Spinal cord (tissue), 10 donors: Measurements from ENCODE around the gene CCNL1. TPM values are rescaled to one million over a fixed set of nuclear protein-coding genes. Genes with fewer than 3 reads are reported as not detected.
"Not testable (repeated sequence)": the region's sequence is repeated elsewhere in the genome, so short reads cannot be mapped to it uniquely, and the experiment has no call there.

Source experiments
- DNase-seq, 6 donors: peaks; one replicate each; pipeline versions ENCODE4 v3.0.0 to v3.0.0-alpha.2; 2013 to 2015; ENCODE audit warnings: low spot score in 6 of 6, low read depth in 4 of 6
- H3K27ac ChIP-seq: one replicate; pipeline ENCODE4 v1.5.1; 2013; ENCODE audit warnings: low read depth, low read length, control low read depth
- H3K27me3 ChIP-seq: one replicate; pipeline ENCODE4 v1.6.1; 2013; ENCODE audit warnings: low read length; ENCODE audit not compliant: control insufficient read depth, insufficient read depth
- H3K36me3 ChIP-seq: one replicate; pipeline ENCODE4 v1.6.1; 2013; ENCODE audit warnings: low read length; ENCODE audit not compliant: control insufficient read depth, insufficient read depth
- H3K4me1 ChIP-seq: one replicate; pipeline ENCODE4 v1.6.1; 2013; ENCODE audit warnings: low read length; ENCODE audit not compliant: control insufficient read depth, insufficient read depth
- H3K4me3 ChIP-seq: one replicate; pipeline ENCODE4 v1.5.1; 2013; ENCODE audit warnings: low read depth, low read length, control low read depth
- H3K9me3 ChIP-seq: one replicate; pipeline ENCODE4 v1.6.1; 2013; ENCODE audit warnings: low read length; ENCODE audit not compliant: control insufficient read depth, insufficient read depth
- WGBS: methylation state at CpG from one replicate; pipeline ENCODE4 v1.1.5; 2013; ENCODE audit warnings: missing lambda C conversion rate; ENCODE audit not compliant: insufficient coverage; 5-methylcytosine and 5-hydroxymethylcytosine counted together
- long read RNA-seq, 4 donors: transcript quantifications; one replicate each; lab custom pipeline, GENCODE V29; 2026
- polyA plus RNA-seq, 2 donors: library from polyadenylated mRNA; unstranded; fragments of 120-200 nt; gene quantifications; one replicate each; pipeline ENCODE4 v1.2.1, GENCODE V29; 2013; ENCODE audit not compliant: insufficient read length in 2 of 2
- total RNA-seq, 2 donors: library from RNA; depleted of rRNA in 1 of 2; stranded (reverse); fragments of 120-200 nt in 1 of 2; fragments of >200 nt in 1 of 2; gene quantifications; one replicate each; pipeline versions ENCODE4 v1.2.3 to v1.2.4, GENCODE V29; 2013 to 2014
- donor health status: healthy.

Gene CCNL1
- 100 to 1,000 TPM; 148 to 154 TPM for total RNA-seq
- 10 to 100 TPM; 70.0 to 86.7 TPM for polyA plus RNA-seq
- long read RNA-seq, donor 1, full-length matches to known transcripts = 13 of 13 reads
- long read RNA-seq, donor 1, partial matches to known transcripts = 0 of 13 reads
- long read RNA-seq, donor 1, other reads (novel, unspliced or antisense) = 0 of 13 reads
- long read RNA-seq, donor 2, partial matches to known transcripts = 0 of 5 reads
- long read RNA-seq, donor 2, other reads (novel, unspliced or antisense) = 0 of 5 reads
- long read RNA-seq, donor 3, partial matches to known transcripts = 0 of 2 reads
- long read RNA-seq, donor 3, other reads (novel, unspliced or antisense) = 0 of 2 reads
- long read RNA-seq, donor 4, full-length matches to known transcripts = 38 of 51 reads
- long read RNA-seq, donor 4, partial matches to known transcripts = 13 of 51 reads
- long read RNA-seq, donor 4, other reads (novel, unspliced or antisense) = 0 of 51 reads

DNA sequence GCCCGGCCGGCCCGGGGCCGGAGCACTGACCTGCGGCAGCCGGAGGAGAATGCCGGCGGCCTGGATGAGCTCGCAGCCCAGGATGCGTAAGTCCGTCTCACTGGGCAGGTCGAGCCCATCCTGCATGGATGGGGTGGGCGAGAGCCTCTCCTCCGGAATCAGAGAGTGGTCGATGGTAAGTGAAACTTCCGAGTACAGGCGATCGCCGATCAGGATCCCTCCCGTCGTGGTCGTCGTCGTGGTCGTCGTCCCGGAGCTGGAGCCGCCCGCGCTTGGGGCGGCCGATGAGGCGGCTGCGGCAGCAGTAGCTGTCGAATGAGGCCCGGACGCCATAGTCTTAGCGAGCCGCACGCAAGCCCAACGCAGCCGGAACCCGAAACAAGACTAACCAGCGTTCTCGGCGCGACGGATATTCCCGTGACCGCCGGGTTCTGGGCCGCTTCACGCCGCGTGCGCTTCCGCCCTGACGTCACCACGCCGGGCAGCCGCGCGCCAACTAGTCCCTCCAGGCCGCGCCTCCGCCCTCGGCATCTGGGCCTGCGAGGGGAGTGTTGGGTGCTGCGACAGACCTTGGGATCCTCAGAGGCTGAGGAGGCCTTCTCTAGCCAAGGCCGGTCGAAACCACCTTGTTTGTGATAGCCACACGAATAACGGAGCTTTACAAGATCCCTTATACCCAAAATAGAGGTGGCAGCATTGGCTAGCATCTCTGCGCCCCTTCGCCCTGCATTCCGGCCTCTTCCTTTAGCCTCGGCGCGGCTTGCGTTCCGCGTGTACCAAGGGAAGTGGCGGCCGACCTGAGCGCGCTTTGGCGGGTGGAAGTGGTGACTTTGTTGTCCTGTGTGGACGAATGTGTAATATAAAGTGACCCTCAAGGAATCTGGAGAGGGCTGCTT, at the start of gene CCNL1:
TSS of gene CCNL1 (minus strand) at position 386 of the 896 bp plus-strand sequence. CDS start at position 333, 53 bp downstream.
- DNase-seq = peak; percentile 92 to 99 (median 97)
- Histone ChIP-seq H3K4me1 (peaks cover 7% of the 10 kb centered on the region), H3K27me3 (no peaks in the 10 kb centered on the region), H3K4me3 (peak within 1 kb of the TSS; percentile 98), H3K9me3 (no peaks in the 10 kb centered on the region), H3K27ac (peak within 1 kb of the TSS; percentile 100), H3K36me3 (peaks cover 5% of the 10 kb centered on the region)
- WGBS = under 1% methylated on average over 88 of the region's 88 CpGs

DNA sequence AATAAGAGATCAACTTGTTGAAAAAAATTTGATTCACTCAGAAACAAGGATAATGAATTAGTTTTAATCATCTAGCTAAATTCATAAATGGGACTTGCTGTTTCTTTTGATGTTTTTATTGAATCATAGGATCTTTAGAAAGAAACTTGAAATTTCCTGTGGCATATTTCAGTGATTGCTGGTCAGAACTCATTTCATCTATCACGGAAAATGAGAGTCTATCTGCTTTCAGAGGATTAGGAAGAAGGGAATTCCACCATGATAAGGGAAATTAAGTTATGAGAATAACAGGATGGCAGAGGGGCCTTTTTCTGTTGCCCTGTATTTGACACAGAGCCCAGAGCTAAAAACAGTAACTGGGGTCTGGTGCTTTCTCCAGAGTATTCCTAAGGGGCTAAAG, 44.9 kb upstream of the CCNL1 start:
- no peak for DNase-seq
- H3K4me1 ChIP-seq = no peaks in the 10 kb centered on the region
- WGBS = no CpG with 5 or more reads among the region's 1 CpG
- no peaks in the 10 kb centered on the region for H3K9me3 ChIP-seq
- H3K4me3 ChIP-seq = no peak overlapping the region
- no peak overlapping the region for H3K27ac ChIP-seq
- no peaks in the 10 kb centered on the region for H3K27me3 ChIP-seq
- H3K36me3 ChIP-seq = no peaks in the 10 kb centered on the region

DNA sequence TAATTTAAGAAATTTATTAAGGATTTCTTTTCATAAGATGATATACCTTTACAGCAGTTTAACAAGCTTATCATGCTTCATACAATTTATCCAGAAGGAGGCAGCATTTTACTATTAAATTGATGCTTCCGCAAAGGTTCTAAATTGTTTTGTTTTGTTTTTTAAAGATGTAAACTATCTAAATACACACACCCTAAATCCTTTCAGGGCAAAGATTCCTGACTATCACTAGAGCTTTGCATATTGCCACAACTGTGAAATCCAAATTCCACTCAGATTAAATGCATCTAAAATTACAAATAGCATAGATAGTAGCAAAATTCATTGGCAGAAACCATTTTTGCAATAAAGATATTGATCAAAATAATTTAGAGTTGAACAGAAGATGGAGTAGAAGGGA, 44.5 kb upstream of the CCNL1 start:
- H3K27ac ChIP-seq = no peak overlapping the region
- no peaks in the 10 kb centered on the region for H3K4me1 ChIP-seq
- DNase-seq = peak; percentile 6 to 80 (median 10)
- H3K4me3 ChIP-seq = no peak overlapping the region
- H3K9me3 ChIP-seq = no peaks in the 10 kb centered on the region
- no peaks in the 10 kb centered on the region for H3K27me3 ChIP-seq
- no CpG with 5 or more reads among the region's 1 CpG for WGBS
- no peaks in the 10 kb centered on the region for H3K36me3 ChIP-seq

DNA sequence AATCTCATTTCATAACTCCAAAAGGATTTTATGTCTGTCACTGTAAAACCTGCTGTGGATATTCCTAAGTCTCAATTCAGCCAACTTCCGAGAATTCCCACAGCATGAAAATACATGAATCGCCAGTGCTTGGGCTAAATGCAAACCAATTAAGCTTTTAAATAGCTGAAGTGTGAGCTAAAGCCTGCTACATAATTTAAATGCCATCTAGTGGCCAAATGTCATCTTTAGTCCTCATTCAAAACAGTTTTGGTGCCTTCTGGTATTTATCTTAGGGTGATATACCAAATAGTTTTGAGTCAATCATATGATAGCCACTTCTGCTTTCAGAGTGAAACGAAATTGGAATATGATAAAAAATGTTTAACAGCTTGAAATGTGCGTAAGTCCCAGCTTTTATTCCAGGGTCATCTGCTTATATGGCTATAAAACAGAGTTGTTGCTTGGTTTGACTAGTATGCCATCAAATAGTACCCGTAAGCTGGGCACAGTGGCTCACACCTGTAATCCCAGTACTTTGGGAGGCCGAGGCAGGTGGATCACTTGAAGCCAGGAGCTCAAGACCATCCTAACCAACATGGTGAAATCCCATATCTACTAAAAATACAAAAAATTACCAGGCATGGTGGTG, 41.8 kb upstream of the CCNL1 start:
- Histone ChIP-seq H3K9me3 (no peaks in the 10 kb centered on the region), H3K27ac (no peak overlapping the region), H3K27me3 (no peaks in the 10 kb centered on the region), H3K4me3 (no peak overlapping the region), H3K4me1 (no peaks in the 10 kb centered on the region), H3K36me3 (no peaks in the 10 kb centered on the region)
- DNase-seq = peak; percentile 2 to 82 (median 14)
- WGBS = 77% methylated on average over 2 of the region's 6 CpGs

DNA sequence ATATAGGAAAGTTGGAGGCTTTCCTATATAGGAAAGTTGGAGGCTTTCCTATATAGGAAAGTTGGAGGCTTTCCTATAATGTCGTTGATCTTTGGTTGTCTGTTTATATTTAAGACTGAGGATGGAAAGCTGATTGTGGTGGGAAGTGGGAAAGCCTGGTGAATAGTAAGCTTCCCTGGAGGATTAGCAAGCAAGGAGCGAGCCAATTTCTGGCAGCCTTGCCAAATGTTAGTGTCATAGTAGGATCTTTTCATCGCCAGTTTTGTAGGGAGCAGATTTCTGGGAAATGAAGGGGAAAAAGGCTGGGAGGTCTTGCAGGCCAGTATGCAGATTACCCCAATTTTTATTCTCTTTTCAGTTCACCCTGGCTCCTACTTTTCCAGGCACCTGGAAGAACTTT, 39.9 kb upstream of the CCNL1 start:
- Histone ChIP-seq H3K4me3 (no peak overlapping the region), H3K4me1 (no peaks in the 10 kb centered on the region), H3K36me3 (no peaks in the 10 kb centered on the region), H3K27ac (no peak overlapping the region), H3K27me3 (no peaks in the 10 kb centered on the region), H3K9me3 (no peaks in the 10 kb centered on the region)
- peak in 1 of 6 donors; percentile 28 for DNase-seq
- 80% methylated on average over 3 of the region's 3 CpGs for WGBS

DNA sequence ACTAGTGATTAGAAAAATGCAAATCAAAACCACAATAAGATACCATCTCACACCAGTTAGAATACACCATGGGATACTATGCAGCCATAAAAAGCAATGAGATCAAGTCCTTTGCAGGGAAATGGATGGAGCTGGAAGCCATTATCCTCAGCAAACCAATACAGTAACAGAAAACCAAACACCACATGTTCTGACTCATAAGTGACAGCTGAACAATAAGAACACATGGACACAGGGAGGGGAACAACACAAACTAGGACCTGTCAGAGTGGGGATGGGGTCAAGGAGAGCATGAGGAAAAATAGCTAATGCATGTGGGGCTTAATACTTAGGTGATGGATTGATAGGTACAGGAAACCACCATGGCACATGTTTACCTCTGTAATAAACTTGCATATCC, 36.0 kb upstream of the CCNL1 start:
- Histone ChIP-seq H3K36me3 (no peaks in the 10 kb centered on the region), H3K27ac (no peak overlapping the region), H3K4me3 (no peak overlapping the region), H3K27me3 (no peaks in the 10 kb centered on the region), H3K9me3 (no peaks in the 10 kb centered on the region), H3K4me1 (no peaks in the 10 kb centered on the region)
- DNase-seq = no peak

DNA sequence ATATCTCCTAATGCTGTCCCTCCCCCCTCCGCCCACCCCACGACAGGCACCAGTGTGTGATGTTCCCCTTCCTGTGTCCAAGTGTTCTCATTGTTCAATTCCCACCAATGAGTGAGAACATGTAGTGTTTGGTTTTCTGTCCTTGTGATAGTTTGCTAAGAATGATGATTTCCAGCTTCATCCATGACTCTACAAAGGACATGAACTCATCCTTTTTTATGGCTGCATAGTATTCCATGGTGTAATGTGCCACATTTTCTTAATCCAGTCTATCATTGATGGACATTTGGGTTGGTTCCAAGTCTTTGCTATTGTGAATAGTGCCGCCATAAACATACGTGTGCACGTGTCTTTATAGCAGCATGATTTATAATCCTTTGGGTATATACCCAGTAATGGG, 31.2 kb upstream of the CCNL1 start:
- not testable (repeated sequence) for H3K9me3 ChIP-seq, DNase-seq
- WGBS = 90% methylated on average over 2 of the region's 5 CpGs

DNA sequence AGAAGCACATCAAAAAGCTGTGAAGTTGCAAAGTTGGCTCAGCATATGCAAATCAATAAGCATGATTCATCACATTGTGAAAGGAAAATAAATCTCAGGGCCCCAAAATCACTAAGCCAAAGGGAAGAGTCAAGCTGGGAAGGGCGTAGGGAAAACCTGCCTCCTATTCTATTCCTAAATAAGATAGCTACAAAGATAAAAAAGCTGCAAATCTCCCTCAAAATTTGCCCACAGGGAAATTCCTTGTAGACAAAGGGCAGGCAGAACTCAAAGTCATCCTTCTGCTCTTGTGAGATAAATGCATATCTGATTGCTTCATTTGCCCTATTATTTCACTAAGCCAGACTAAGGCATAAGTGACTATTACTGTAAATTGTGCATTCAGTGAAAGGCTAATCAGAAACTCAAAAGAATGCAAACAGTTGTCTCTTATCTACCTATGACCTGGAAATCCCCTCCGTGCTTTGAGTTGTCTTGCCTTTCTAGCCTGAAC, 30.5 kb upstream of the CCNL1 start:
- Histone ChIP-seq H3K9me3 (peaks cover 4% of the 10 kb centered on the region), H3K27ac (no peak overlapping the region), H3K4me1 (no peaks in the 10 kb centered on the region), H3K4me3 (no peak overlapping the region), H3K36me3 (peaks cover 3% of the 10 kb centered on the region), H3K27me3 (no peaks in the 10 kb centered on the region)
- no CpG with 5 or more reads among the region's 2 CpGs for WGBS
- no peak for DNase-seq

More for the DNA sequence above, 31.2 kb upstream of the CCNL1 start:
- not testable (repeated sequence) for H3K27ac ChIP-seq, H3K4me3 ChIP-seq, H3K36me3 ChIP-seq, H3K4me1 ChIP-seq, H3K27me3 ChIP-seq

DNA sequence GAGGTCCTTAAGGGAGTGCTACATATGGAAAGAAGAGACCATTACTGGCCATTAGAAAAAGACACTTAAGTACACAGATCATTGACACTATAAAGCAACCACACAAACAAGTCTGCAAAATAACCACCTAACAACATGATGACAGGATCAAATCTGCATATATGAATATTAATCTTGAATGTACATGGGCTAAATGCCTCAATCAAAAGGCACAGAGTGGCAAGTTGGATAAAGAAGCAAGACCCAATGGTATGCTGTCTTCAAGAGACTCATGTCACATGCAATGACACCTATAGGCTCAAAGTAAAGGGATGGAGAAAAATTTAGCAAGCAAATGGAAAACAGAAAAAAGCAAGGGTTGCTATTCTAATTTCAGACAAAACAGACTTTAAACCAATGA, 28.4 kb upstream of the CCNL1 start:
- Histone ChIP-seq H3K4me3 (no peak overlapping the region), H3K4me1 (no peaks in the 10 kb centered on the region), H3K36me3 (peaks cover 3% of the 10 kb centered on the region), H3K27me3 (no peaks in the 10 kb centered on the region), H3K9me3 (peaks cover 4% of the 10 kb centered on the region), H3K27ac (no peak overlapping the region)
- DNase-seq = no peak
